Activated T-cell treated with anti-CD3 and anti-CD28 coated beads, Interleukin-2, amount 50 U/mL, for 72 hours (primary cell): ENCODE data around the gene KIF4A. TPM values are rescaled to one million over a fixed set of nuclear protein-coding genes. Genes with fewer than 3 reads are reported as not detected.
"Not testable (repeated sequence)": the region's sequence is repeated elsewhere in the genome, so short reads cannot be mapped to it uniquely, and the experiment has no call there.

Source experiments
- ATAC-seq, 2 donors: fragments of 150-1000 bp; cut with Tn5 transposase; replicated peaks in 1 of 2; 2 replicates each; pipeline ENCODE4 v1.10.0; 2021; ENCODE audit warnings: moderate library complexity in 2 of 2, mild to moderate bottlenecking in 1 of 2
- DNase-seq, 2 donors: peaks; one replicate each; pipeline ENCODE4 v3.0.0; 2021 to 2022; ENCODE audit warnings: mixed read lengths in 1 of 2
- H3K27ac Mint-ChIP-seq: one replicate; pipeline ENCODE4 v1.8.0; 2022; ENCODE audit warnings: mild to moderate bottlenecking, moderate library complexity, mixed read lengths
- H3K27me3 Mint-ChIP-seq: one replicate; pipeline ENCODE4 v1.8.0; 2022; ENCODE audit warnings: low read depth, mixed read lengths
- H3K36me3 Mint-ChIP-seq, 2 donors: one replicate each; pipeline ENCODE4 v1.8.0; 2022; ENCODE audit warnings: mixed read lengths in 2 of 2, mild to moderate bottlenecking in 1 of 2; ENCODE audit not compliant: insufficient read depth in 2 of 2
- H3K4me1 Mint-ChIP-seq: one replicate; pipeline ENCODE4 v1.8.0; 2022; ENCODE audit warnings: low read depth, mixed read lengths
- H3K4me3 Mint-ChIP-seq, 2 donors: one replicate each; pipeline ENCODE4 v1.8.0; 2022; ENCODE audit warnings: mild to moderate bottlenecking in 2 of 2, mixed read lengths in 2 of 2, moderate library complexity in 2 of 2
- H3K9me3 Mint-ChIP-seq, 2 donors: one replicate each; pipeline ENCODE4 v1.8.0; 2022; ENCODE audit warnings: mixed read lengths in 2 of 2
- total RNA-seq, 2 donors: library from RNA; stranded (reverse); gene quantifications; one replicate each; pipeline ENCODE4 v1.2.3, GENCODE V29; 2022

The KIF4A gene
- total RNA-seq, 2 donors from 2014 or later, result 26.4 to 28.7 TPM

DNA sequence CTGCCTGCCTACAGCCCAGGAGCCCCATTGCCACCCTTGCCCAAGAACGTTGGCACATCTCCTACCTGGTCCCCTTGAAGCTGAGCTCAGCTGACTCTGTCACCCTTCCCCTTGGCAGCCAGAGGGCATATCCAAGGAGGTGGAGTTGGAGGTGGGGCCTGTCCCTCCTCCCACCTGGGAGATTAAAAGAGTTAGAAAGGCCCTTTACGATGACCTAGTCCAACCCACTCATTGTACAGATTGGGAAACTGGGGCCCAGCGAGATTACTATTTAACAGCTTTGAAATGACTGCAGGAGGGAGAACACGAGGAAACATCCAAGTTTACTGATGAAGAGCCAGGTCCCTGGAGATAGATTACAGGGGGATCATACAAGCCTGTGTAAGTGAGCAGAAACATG lies 29.8 kb upstream of the KIF4A start, which contains the start of gene P2RY4:
TSS of gene P2RY4 (minus strand) at position 101 of the 400 bp plus-strand sequence. CDS start 580 bp downstream, outside the sequence.
- ATAC-seq (no peak), DNase-seq (no peak)
- H3K4me3 Mint-ChIP-seq, result no peak within 1 kb of the TSS
- H3K4me1 Mint-ChIP-seq, result no peaks in the 10 kb centered on the region
- H3K27me3 Mint-ChIP-seq, result peaks cover 29% of the 10 kb centered on the region
- H3K36me3 Mint-ChIP-seq, result peaks cover 0 to 2% of the 10 kb centered on the region in 2 donors
- no peak within 1 kb of the TSS for H3K27ac Mint-ChIP-seq
- no peaks in the 10 kb centered on the region for H3K9me3 Mint-ChIP-seq

DNA sequence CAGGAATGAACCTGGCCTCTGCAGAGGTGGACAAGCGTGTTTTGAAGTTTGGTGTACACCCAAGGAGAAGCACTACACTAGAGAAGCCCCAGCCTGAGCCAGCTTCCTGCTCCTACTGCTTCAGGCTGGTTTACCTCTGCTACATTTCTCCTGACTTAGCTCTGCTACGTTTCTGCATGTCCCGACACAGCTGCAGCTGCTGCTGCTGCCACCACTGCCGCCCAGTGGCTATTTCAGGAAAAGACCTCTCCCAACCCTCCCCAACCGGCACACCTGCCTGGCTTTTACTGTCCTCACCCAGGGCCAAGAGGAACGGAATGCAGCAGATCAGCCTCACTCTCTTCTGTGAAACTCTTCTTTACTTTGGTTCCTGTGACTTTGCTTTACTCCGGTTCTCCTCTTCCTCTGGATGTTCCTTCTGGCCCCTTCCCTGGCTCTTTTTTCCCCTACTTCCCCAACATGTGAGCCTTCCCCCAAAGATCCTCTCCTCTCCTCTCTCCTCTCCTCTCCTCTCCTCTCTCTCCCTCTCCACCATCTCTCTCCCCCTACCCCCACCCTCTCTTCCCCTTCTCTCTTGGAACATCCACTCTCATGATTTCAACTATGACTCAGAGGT lies 26.8 kb upstream of the KIF4A start:
- H3K27me3 Mint-ChIP-seq, result peaks cover 16% of the 10 kb centered on the region
- no peaks in the 10 kb centered on the region for H3K4me1 Mint-ChIP-seq
- ATAC-seq, result peak; percentile 67 to 80
- H3K27ac Mint-ChIP-seq, result no peak overlapping the region
- H3K36me3 Mint-ChIP-seq, result peaks cover 0 to 2% of the 10 kb centered on the region in 2 donors
- DNase-seq, result peak; percentile 42 to 59
- no peak overlapping the region for H3K4me3 Mint-ChIP-seq
- no peaks in the 10 kb centered on the region for H3K9me3 Mint-ChIP-seq

DNA sequence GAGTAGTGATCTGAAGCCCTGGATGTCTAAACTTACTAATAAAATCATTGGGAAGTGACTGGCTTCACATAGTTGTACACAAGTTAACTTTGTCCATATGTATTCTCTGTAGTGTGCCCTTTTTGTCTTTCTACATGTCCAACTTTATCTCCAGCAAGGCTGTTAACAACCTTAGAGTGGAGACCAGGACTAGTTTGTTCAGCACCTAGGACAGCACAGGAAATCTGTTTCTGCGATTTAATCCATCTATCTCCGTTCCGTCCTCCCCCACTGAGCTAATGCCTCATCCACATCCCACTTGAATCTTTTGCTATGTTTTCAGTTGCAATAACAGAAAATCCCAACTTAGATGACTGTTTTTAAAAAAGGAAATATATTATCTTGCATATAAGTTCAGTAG lies 25.1 kb upstream of the KIF4A start:
- Mint-ChIP-seq H3K27me3 (peaks cover 20% of the 10 kb centered on the region), H3K4me1 (no peaks in the 10 kb centered on the region), H3K9me3 (no peaks in the 10 kb centered on the region), H3K36me3 (no peaks in the 10 kb centered on the region), H3K4me3 (no peak overlapping the region), H3K27ac (no peak overlapping the region)
- DNase-seq (no peak), ATAC-seq (no peak)

DNA sequence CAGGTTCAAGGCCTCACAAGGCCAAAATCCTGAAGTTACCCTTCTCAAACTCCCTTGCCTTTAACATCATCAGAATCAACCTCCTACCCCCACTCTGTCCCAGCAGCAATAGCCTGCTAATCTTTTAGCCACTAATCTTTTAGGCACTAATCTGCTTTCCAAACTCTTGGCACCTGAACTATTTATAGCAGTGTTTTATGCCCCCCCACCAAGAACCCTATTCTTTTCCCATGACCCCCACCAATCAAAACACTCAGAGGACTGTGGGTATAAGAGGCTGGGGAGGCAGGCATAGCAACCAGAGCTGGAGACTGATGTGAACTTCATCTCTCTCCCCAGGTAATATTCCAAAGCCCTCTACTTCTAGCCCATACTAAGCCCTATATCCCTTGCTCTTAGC lies 21.9 kb upstream of the KIF4A start, which contains the start of gene ARR3:
TSS of gene ARR3 (plus strand) at position 301 of the 400 bp plus-strand sequence. CDS start 1,052 bp downstream, outside the sequence.
- no peak for ATAC-seq
- Mint-ChIP-seq H3K27ac (no peak within 1 kb of the TSS), H3K36me3 (no peaks in the 10 kb centered on the region), H3K9me3 (no peaks in the 10 kb centered on the region), H3K27me3 (peaks cover 26% of the 10 kb centered on the region), H3K4me1 (no peaks in the 10 kb centered on the region), H3K4me3 (no peak within 1 kb of the TSS)
- no peak for DNase-seq

DNA sequence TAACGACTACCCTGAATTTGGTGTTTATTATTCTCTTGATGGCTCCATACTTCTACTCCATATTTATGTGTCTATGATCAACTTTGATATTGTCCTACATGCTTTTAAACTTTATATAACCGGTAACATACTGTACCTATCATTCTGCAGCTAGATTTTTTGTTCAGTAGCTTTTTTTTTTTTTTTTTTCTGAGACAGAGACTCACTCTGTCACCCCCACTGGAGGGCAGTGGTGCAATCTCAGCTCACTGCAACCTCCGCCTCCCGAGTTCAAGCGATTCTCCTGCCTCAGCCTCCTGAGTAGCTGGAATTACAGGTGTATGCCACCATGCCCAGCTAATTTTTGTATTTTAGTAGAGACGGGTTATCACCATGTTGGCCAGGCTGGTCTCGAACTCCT lies 15.9 kb upstream of the KIF4A start:
- H3K9me3 Mint-ChIP-seq, DNase-seq, H3K4me1 Mint-ChIP-seq, H3K36me3 Mint-ChIP-seq, H3K4me3 Mint-ChIP-seq, ATAC-seq, H3K27ac Mint-ChIP-seq: not testable (repeated sequence)
- H3K27me3 Mint-ChIP-seq, result peaks cover 13% of the 10 kb centered on the region

DNA sequence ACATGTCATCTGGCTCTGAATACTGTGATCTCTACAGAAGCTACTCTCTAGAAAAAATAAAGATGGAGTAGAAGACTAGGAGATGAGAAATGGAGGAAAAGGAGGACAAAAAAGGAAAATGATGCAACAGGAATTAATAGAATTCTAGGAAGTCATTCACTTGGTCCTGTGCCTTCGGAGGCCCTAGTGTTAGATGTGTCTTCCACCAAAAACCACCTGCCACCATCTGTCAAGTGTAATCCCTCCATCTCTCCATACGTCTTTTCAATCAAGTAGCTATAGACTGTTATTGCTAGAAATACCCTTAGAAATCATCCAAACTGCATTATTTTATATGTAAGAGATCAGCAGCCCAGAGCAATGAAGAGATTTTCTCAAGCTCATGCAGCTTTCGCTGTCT lies 10.8 kb upstream of the KIF4A start:
- no peaks in the 10 kb centered on the region for H3K36me3 Mint-ChIP-seq
- ATAC-seq, result no peak

DNA sequence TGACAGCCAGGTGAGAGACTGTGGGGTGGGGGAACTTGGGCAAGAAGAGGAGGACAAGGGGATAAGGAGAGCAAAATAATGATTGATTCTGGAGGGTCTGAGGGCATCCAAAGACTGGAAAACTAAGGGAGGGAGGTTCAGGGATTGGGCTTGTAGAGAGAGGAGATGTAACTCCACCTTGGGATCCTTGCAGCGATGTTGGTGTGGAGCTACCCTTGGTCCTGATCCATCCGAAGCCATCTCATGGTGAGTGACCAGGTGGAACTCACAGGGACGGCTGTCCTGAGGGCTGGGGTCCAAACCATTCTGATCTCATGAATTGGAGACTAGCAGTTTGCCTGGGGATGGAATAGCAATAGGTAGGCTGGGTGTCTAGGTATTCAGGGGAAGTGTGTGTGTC lies 9.3 kb upstream of the KIF4A start:
- Mint-ChIP-seq H3K4me1 (no peaks in the 10 kb centered on the region), H3K27ac (no peak overlapping the region), H3K27me3 (peaks cover 16% of the 10 kb centered on the region), H3K36me3 (no peaks in the 10 kb centered on the region), H3K4me3 (no peak overlapping the region), H3K9me3 (no peaks in the 10 kb centered on the region)
- no peak for DNase-seq
- ATAC-seq, result no peak

More for the DNA sequence above, 10.8 kb upstream of the KIF4A start:
- DNase-seq, result no peak
- Mint-ChIP-seq H3K27me3 (peaks cover 16% of the 10 kb centered on the region), H3K27ac (no peak overlapping the region), H3K9me3 (no peaks in the 10 kb centered on the region), H3K4me3 (no peak overlapping the region), H3K4me1 (no peaks in the 10 kb centered on the region)

DNA sequence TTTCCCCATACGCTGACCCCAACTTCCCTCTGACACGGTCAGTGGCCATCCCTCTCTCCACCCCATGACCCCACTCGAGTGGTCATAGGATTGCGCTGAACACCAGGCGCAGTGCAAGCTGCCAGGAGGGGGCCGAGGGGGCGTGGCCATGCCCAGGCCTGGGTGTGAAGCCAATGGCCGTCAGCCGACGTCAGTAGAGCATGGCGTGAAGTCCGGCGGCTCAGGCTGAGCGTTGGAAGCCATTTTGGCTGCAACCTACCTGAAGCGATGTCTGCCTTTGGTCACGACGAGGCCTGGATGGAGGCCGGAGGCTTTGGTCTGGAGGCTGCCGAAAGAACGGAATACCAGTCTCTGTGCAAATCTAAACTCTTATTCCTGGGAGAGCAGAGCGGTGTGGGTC lies 8.0 kb upstream of the KIF4A start, which contains the start of gene RAB41:
TSS of gene RAB41 (plus strand) at position 222 of the 400 bp plus-strand sequence. CDS start at position 268, 46 bp downstream.
- H3K27ac Mint-ChIP-seq, result no peak within 1 kb of the TSS

DNA sequence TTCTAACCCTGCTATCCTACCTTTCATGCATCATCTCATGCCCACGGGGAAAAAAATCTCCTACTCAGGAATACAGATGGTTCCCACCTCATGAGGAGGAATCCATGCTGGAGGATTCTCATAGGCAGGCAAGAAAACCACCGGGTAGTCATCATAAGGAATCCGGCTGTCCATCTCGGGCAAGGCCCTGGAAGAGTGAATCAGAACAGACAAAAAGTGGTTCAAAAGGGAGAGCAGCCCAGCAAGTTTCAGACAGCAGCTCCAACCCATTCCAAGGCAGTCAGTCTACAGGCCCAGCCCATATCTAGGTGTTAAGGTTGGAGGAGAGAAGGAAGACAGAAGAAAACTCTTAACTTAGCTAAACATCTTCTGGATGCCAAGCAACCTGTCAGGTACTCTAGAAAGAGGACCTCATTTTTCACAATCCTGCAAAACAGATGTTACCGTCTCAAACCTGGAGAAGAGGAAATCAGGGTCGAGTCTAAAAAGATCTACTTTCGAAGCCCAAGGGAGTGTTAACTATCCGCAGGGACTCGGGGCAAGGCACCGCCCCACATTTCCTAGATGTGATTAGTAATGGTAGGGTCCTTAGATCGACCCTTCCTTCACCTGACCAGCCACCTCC lies 624 bp upstream of the KIF4A start:
- Mint-ChIP-seq H3K4me1 (no peaks in the 10 kb centered on the region), H3K36me3 (peaks cover 0 to 5% of the 10 kb centered on the region in 2 donors), H3K4me3 (peak overlapping the region; percentile 90), H3K9me3 (no peaks in the 10 kb centered on the region), H3K27ac (peak overlapping the region; percentile 82), H3K27me3 (peaks cover 13% of the 10 kb centered on the region)
- no peak for DNase-seq
- no peak for ATAC-seq

More for the DNA sequence above, 8.0 kb upstream of the KIF4A start, which contains the start of gene RAB41:
- Mint-ChIP-seq H3K27me3 (peaks cover 29% of the 10 kb centered on the region), H3K9me3 (no peaks in the 10 kb centered on the region), H3K4me3 (no peak within 1 kb of the TSS), H3K4me1 (no peaks in the 10 kb centered on the region), H3K36me3 (no peaks in the 10 kb centered on the region)
- DNase-seq (no peak), ATAC-seq (no peak)

DNA sequence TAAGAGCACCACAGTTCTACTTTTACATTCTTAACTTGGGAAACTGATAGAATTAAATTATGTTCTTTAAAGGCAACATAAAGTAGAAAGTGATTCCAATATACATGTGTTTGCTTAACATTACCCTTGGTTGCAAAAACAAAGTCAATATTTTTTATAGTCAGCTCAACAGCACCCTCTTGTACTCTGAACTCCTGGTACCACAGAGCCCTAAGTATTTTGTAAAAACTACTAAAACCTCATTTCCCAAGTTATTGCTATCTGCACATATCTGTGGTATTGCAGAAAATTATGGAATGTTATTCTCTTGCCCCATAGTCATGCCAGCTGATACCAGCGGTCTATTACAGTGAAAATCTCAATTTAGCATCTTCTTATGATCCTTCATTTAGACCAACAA lies 2.9 kb downstream of the KIF4A start:
- no peaks in the 10 kb centered on the region for H3K9me3 Mint-ChIP-seq
- peak overlapping the region in 1 of 2 donors; percentile 27 for H3K4me3 Mint-ChIP-seq
- ATAC-seq, result no peak
- no peaks in the 10 kb centered on the region for H3K4me1 Mint-ChIP-seq
- H3K27ac Mint-ChIP-seq, result no peak overlapping the region
- H3K27me3 Mint-ChIP-seq, result no peaks in the 10 kb centered on the region
- DNase-seq, result no peak
- H3K36me3 Mint-ChIP-seq, result peaks cover 0 to 1% of the 10 kb centered on the region in 2 donors

DNA sequence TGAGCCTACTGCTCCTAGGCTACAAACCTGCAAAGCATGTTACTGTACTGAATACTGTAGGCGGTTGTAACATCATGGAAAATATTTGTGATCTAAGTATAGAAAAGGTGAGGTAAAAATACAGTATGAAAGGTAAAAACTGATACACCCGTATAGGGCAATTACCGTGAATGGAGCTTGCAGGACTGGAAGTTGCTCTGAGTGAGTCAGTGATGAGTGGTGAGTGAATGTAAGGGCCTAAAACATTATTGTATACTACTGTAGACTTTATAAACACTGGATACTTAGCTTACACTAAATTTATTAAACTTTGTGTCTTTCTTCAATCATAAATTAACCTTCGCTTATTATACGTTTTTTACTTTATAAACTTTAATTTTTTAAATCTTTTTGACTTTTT lies 3.7 kb downstream of the KIF4A start:
- H3K4me3 Mint-ChIP-seq, result no peak overlapping the region
- ATAC-seq (no peak), DNase-seq (no peak)
- H3K4me1 Mint-ChIP-seq, result no peaks in the 10 kb centered on the region
- no peaks in the 10 kb centered on the region for H3K27me3 Mint-ChIP-seq
- H3K27ac Mint-ChIP-seq, result no peak overlapping the region
- no peaks in the 10 kb centered on the region for H3K9me3 Mint-ChIP-seq
- H3K36me3 Mint-ChIP-seq, result peaks cover 0 to 1% of the 10 kb centered on the region in 2 donors

DNA sequence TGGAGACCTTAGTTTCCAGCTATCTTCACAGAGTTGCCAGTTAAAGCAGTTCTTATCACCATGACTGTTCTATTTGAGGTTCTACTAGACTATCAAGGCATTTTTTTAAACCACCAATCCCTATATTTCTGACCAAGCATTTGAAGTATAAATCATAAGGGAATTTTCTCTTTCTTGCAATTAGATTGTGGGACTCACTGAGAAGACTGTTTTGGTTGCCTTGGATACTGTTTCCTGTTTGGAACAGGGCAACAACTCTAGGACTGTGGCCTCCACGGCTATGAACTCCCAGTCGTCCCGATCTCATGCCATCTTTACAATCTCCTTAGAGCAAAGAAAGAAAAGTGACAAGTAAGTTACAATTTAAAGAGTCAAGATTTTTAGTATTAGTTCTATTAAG lies 11.8 kb downstream of the KIF4A start:
- no peaks in the 10 kb centered on the region for H3K27me3 Mint-ChIP-seq
- ATAC-seq (no peak), DNase-seq (no peak)
- H3K36me3 Mint-ChIP-seq, result peaks cover 5 to 8% of the 10 kb centered on the region in 2 donors
- H3K4me1 Mint-ChIP-seq, result no peaks in the 10 kb centered on the region
- H3K27ac Mint-ChIP-seq, result no peak overlapping the region
- no peaks in the 10 kb centered on the region for H3K9me3 Mint-ChIP-seq
- H3K4me3 Mint-ChIP-seq, result no peak overlapping the region

DNA sequence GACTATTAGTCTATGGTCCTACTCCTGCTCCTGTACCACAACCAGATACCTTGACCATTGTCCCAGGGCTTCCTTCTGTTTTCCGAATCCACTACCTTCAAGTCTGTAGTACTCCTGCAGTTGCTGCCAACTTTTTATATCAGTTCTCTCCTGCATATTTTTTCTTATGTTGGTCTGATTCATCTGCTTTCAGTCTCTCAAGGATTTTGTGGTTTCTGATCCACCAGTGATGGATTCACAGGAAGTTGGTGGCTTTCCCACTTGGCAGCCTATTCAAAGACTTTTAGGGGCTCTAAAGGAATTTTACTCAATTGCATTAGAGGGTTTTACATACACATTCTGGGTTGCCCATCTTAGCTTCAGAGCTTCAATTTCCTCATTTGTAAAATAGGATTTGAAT lies 23.6 kb downstream of the KIF4A start:
- no peaks in the 10 kb centered on the region for H3K27me3 Mint-ChIP-seq

More for the DNA sequence above, 23.6 kb downstream of the KIF4A start:
- Mint-ChIP-seq H3K36me3 (peaks cover 2 to 6% of the 10 kb centered on the region in 2 donors), H3K9me3 (no peaks in the 10 kb centered on the region), H3K27ac (no peak overlapping the region), H3K4me3 (no peak overlapping the region), H3K4me1 (no peaks in the 10 kb centered on the region)
- no peak for DNase-seq
- ATAC-seq, result no peak
